Activated naive CD4-positive, alpha-beta T cell treated with anti-CD3 and anti-CD28 coated beads for 36 hours (primary cell): ENCODE measurements around the gene PSMG3. TPM values are rescaled to one million over a fixed set of nuclear protein-coding genes. Genes with fewer than 3 reads are reported as not detected.

ENCODE experiments used
- CTCF ChIA-PET: fragments of 350-600 bp; sonication (Branson Sonifier 250); formaldehyde crosslinking; loops from one replicate; lab custom pipeline; 2021; ENCODE audit warnings: antibody characterized with exemption; lab: Charles Lee
- DNase-seq: peaks from one replicate; pipeline ENCODE4 v3.0.0-alpha.2; 2020
- H3K27ac Mint-ChIP-seq: one replicate; pipeline ENCODE4 v1.8.0; 2021; ENCODE audit warnings: mild to moderate bottlenecking, mixed read lengths
- H3K27me3 Mint-ChIP-seq: one replicate; pipeline ENCODE4 v1.8.0; 2021; ENCODE audit warnings: low read depth, mixed read lengths
- H3K36me3 Mint-ChIP-seq: one replicate; pipeline ENCODE4 v1.8.0; 2021; ENCODE audit warnings: low read depth, mixed read lengths
- H3K4me1 Mint-ChIP-seq: one replicate; pipeline ENCODE4 v1.8.0; 2021; ENCODE audit warnings: low read depth, mixed read lengths
- H3K4me3 Mint-ChIP-seq: one replicate; pipeline ENCODE4 v1.8.0; 2021; ENCODE audit warnings: mild to moderate bottlenecking, moderate library complexity, mixed read lengths
- H3K9me3 Mint-ChIP-seq: one replicate; pipeline ENCODE4 v1.8.0; 2021; ENCODE audit warnings: mixed read lengths
- intact Hi-C: fragments of 100-400 bp; cut with micrococcal nuclease; formaldehyde crosslinking; loops from one replicate; pipeline ENCODE4 v1.15.1; 2023
- total RNA-seq, 2 experiments: library from RNA; stranded (reverse); gene quantifications; one replicate each; pipeline ENCODE4 v1.2.3, GENCODE V29; 2021

Gene PSMG3
- total RNA-seq, 2 experiments from 2014 or later, result 29.8 to 33.9 TPM

DNA sequence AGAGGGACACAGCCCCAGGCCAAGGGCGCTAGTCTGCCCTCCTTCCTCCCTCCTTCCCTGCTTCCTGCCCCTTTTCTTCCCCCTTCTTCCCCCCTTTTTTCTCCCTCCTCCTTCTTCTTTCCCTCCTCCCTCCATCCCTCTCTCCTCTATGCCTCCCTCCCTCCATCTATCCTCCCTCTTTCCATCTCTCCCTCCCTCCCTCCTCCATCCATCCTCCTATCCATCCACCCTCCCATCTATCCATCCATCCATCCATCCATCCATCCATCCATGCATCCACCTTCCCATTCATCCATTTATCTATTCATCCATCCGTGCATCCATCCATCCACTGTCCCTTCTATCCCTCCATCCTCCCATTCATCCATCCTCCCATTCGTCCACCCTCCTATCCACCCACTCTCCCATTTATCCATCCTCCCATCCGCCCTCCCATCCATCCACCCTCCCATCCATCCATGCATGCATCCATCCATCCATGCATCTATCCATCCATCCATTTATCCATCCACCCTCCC lies 24.1 kb upstream of the PSMG3 start:
- Mint-ChIP-seq H3K4me1 (peaks cover 19% of the 10 kb centered on the region), H3K27me3 (peaks cover 31% of the 10 kb centered on the region)
- intact Hi-C loops, result loop anchor here (10.0 kb wide), 1 partner anchor 391 kb away; no protein-coding TSS in a partner anchor

DNA sequence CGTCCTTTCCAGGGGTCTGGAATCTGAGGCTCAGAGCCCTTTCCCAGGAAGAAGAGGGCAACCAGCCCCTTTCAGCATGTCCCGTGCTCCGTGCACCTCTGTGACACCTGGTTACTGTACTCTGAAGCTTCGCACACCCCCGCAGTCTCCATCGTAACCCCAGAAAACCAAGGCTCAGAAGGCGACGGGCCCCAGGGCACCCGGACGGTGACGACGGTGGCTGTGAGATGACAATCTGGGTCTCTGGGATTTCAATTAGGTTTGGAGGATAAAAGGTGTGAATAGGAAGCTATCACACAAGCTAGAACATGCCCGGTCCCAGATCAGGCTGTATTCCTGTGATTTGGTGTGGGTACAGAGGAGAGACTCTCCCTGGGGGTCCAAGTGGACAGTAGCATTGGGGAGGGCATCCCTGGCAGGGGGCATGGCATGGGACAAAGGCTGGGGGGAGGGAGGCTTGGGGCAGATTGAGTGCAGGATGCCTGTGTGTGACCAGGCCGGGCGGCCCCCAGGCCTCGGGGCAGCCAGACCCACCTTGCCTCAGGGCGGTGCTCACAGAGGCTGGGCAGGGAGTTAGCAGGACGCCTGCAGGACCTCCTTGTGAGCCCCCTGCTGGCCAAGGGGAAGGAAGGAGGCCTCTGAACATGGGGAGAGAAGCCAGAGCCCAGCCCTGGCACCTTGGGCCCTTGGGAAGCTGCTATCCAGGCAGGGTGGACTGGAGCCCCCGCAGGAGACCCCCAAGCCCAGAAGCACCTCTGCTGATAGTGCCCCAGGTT lies 23.4 kb upstream of the PSMG3 start:
- no peak overlapping the region for H3K4me3 Mint-ChIP-seq
- CTCF ChIA-PET, result interaction anchor here (1.9 kb wide), 1 partner anchor 12 kb away, joined by 5 read pairs; no protein-coding TSS in a partner anchor
- peaks cover 7% of the 10 kb centered on the region for H3K9me3 Mint-ChIP-seq

More for the DNA sequence above, 24.1 kb upstream of the PSMG3 start:
- Mint-ChIP-seq H3K27ac (no peak overlapping the region), H3K9me3 (peaks cover 4% of the 10 kb centered on the region), H3K36me3 (no peaks in the 10 kb centered on the region), H3K4me3 (no peak overlapping the region)
- CTCF ChIA-PET, result no interaction called here
- no peak for DNase-seq

DNA sequence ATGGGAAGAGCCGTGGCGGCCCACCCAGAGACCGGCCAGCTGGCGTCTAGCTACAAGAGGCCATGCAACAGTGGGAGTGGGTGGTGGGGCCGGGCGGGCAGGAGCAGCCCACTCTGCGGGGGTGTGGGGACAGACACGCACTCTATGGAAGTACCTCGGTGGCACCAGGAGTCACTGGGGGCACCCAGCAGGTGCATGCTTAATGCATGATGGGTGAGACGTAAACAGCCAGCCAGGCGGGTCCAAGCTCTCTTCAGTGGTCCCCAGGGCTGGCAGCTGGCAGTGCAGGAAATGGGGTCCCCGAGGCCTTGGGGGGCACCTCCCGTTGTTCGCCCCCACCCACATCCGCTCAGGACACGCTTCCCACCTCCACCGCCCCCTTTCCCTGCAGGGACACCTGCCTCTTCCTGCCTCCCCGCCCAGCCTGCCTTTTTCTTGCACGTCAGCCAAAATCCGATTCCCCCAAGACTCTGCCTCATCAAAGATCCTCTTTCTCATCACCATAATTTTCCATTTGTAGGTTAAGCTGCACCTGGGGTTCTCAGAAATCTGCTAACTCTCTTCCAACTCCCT lies 22.6 kb upstream of the PSMG3 start:
- Mint-ChIP-seq H3K9me3 (peaks cover 10% of the 10 kb centered on the region), H3K27ac (peak overlapping the region; percentile 2), H3K36me3 (no peaks in the 10 kb centered on the region), H3K4me1 (peaks cover 19% of the 10 kb centered on the region), H3K27me3 (peaks cover 31% of the 10 kb centered on the region), H3K4me3 (peak overlapping the region; percentile 15)
- intact Hi-C loops, result loop anchor here (10.0 kb wide), 1 partner anchor 392 kb away; no protein-coding TSS in a partner anchor
- CTCF ChIA-PET, result interaction anchor here (1.9 kb wide), 1 partner anchor 11 kb away, joined by 5 read pairs; no protein-coding TSS in a partner anchor
- peak; percentile 37 for DNase-seq

More for the DNA sequence above, 23.4 kb upstream of the PSMG3 start:
- no peaks in the 10 kb centered on the region for H3K36me3 Mint-ChIP-seq
- peaks cover 19% of the 10 kb centered on the region for H3K4me1 Mint-ChIP-seq
- H3K27me3 Mint-ChIP-seq, result peaks cover 31% of the 10 kb centered on the region
- DNase-seq, result peak; percentile 18
- no peak overlapping the region for H3K27ac Mint-ChIP-seq
- intact Hi-C loops, result loop anchor here (10.0 kb wide), 1 partner anchor 392 kb away; no protein-coding TSS in a partner anchor

DNA sequence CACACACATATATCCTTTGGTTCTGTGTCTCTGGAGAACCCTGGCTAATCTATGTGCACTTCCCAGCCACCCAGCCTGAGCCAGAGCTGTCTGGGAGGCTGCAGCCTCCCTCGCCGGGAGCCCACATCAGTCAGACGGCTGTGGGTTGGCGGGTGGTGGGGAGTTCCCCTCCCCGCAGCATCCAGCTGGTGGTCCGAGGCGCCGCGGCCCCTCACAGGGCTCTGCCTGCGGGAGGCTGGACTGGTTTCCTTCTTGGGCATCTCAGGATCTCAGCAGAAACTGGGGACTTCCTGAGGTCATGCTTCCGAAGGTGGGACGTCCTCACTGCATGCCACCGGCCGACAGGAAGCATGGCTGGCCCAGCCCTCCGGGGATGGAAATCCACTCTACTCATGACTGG lies 22.0 kb upstream of the PSMG3 start:
- Mint-ChIP-seq H3K27ac (no peak overlapping the region), H3K4me1 (peaks cover 19% of the 10 kb centered on the region), H3K4me3 (no peak overlapping the region), H3K27me3 (peaks cover 31% of the 10 kb centered on the region), H3K9me3 (peaks cover 10% of the 10 kb centered on the region), H3K36me3 (no peaks in the 10 kb centered on the region)
- DNase-seq, result no peak
- CTCF ChIA-PET, result interaction anchor here (1.9 kb wide), 1 partner anchor 11 kb away, joined by 5 read pairs; no protein-coding TSS in a partner anchor
- intact Hi-C loops, result loop anchor here (10.0 kb wide), 1 partner anchor 393 kb away; no protein-coding TSS in a partner anchor

DNA sequence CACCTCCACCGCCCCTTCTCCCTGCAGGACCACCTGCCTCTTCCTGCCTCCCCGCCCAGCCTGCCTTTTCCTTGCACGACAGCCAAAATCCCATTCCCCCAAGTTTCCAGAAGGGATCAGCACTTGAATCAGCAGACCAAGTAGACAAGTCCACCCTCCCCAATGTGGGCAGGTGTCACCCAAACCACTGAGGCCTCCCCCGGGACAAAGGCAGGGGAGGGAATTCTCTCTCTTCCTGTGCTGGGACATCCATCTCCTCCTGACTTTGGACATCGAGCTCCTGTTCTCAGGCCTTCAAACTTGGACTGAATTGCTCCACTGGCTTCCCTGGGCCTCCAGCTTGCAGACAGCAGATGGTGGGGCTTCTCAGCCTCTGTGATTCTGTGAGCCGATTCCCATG lies 21.6 kb upstream of the PSMG3 start:
- peaks cover 10% of the 10 kb centered on the region for H3K9me3 Mint-ChIP-seq
- DNase-seq, result no peak
- H3K36me3 Mint-ChIP-seq, result no peaks in the 10 kb centered on the region
- CTCF ChIA-PET, result interaction anchor here (1.9 kb wide), 1 partner anchor 10 kb away, joined by 5 read pairs; no protein-coding TSS in a partner anchor
- H3K4me3 Mint-ChIP-seq, result no peak overlapping the region
- no peak overlapping the region for H3K27ac Mint-ChIP-seq
- peaks cover 31% of the 10 kb centered on the region for H3K27me3 Mint-ChIP-seq
- intact Hi-C loops, result loop anchor here (10.0 kb wide), 1 partner anchor 393 kb away; no protein-coding TSS in a partner anchor
- peaks cover 19% of the 10 kb centered on the region for H3K4me1 Mint-ChIP-seq

DNA sequence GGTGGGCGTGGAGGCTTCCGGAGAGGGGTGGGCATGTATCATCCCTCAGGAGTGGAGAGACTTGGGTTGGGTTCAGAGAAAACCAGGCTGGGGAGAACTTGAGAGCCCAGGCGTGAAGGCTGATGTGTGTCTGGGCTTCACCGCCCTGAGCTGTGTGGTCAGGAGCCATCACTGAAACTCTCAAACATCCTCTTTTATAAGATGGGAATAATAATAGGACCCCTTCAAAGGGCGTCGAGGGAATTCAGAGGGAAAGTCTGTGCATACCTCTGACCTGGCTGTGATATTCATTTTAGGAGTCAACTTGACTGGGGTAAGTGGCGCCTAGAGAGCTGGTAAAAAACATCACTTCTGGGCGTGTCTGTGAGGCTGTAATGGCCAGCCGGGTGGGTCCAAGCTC lies 21.1 kb upstream of the PSMG3 start:
- H3K27me3 Mint-ChIP-seq, result peaks cover 28% of the 10 kb centered on the region
- DNase-seq, result no peak
- CTCF ChIA-PET, result no interaction called here
- peaks cover 10% of the 10 kb centered on the region for H3K9me3 Mint-ChIP-seq
- no peaks in the 10 kb centered on the region for H3K36me3 Mint-ChIP-seq
- no peak overlapping the region for H3K4me3 Mint-ChIP-seq
- peaks cover 19% of the 10 kb centered on the region for H3K4me1 Mint-ChIP-seq
- intact Hi-C loops, result loop anchor here (10.0 kb wide), 1 partner anchor 394 kb away; no protein-coding TSS in a partner anchor
- H3K27ac Mint-ChIP-seq, result no peak overlapping the region

DNA sequence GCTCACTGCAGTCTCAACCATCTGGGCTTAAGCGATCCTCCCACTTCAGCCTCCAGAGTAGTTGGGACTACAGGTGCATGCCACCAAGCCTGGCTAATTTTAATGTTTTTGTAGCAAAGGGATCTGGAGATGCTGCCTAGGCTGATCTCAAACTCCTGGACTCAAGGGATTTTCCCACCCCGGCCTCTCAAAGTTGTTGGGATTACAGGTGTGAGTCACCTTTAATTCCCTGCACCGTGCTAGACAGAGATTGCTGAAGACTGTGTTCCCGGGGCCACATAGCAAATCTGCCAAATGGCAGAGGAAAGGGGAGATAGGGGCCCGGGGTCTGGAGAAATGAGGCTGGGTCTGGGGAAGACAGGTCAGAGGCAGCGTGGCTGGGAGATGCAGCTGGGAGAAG lies 20.6 kb upstream of the PSMG3 start:
- Mint-ChIP-seq H3K27ac (no peak overlapping the region), H3K4me3 (no peak overlapping the region), H3K9me3 (peaks cover 10% of the 10 kb centered on the region), H3K27me3 (peaks cover 27% of the 10 kb centered on the region), H3K36me3 (no peaks in the 10 kb centered on the region), H3K4me1 (peaks cover 19% of the 10 kb centered on the region)
- CTCF ChIA-PET, result interaction anchor here (1.0 kb wide), 1 partner anchor 11 kb away, joined by 4 read pairs; no protein-coding TSS in a partner anchor
- intact Hi-C loops, result loop anchor here (10.0 kb wide), 1 partner anchor 394 kb away; no protein-coding TSS in a partner anchor
- DNase-seq, result no peak

DNA sequence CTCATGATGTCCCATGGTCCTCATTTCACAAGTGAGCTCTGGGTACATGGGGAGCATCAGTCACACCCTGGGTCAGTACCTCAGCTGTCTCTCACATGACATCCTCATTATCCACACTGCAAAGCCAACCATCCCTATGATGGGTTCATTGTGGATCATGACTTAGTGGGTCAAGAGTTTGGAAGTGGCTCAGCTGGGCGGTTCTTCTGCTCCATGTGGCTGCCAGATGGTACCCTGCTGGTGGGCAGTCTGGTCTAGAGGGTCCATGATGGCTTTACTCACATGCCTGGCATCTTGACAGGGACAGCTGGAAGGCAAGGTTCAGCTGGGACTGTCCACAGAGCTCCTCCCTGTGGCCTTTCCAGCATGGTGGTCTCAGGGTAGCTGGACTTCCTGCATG lies 19.1 kb upstream of the PSMG3 start:
- Mint-ChIP-seq H3K27ac (no peak overlapping the region), H3K4me3 (no peak overlapping the region), H3K4me1 (peaks cover 19% of the 10 kb centered on the region), H3K36me3 (no peaks in the 10 kb centered on the region), H3K9me3 (peaks cover 10% of the 10 kb centered on the region), H3K27me3 (peaks cover 27% of the 10 kb centered on the region)
- CTCF ChIA-PET, result no interaction called here
- DNase-seq, result no peak
- intact Hi-C loops, result no loop called here

DNA sequence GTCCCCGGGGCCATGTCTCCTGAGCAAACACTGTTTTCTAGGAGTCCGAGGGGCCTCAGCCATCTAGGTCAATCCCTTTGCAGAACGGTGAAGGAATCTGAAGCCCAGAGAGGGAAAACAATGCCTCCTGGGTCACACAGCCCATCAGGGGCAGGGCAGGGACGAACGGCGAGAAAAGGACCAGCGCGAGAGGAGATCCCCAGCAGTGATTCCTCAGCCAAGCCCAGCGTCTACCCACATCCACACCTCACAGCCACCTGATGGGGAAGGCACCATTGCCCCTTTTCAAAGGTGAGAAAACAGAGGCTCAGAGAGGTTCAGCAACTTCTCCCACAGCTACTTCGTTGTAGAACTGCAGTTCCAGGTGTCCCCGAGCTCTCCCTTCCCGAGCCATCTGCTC lies 17.9 kb upstream of the PSMG3 start:
- peaks cover 19% of the 10 kb centered on the region for H3K27me3 Mint-ChIP-seq
- no peak overlapping the region for H3K27ac Mint-ChIP-seq
- no peaks in the 10 kb centered on the region for H3K36me3 Mint-ChIP-seq
- CTCF ChIA-PET, result no interaction called here
- DNase-seq, result no peak
- H3K4me1 Mint-ChIP-seq, result peaks cover 12% of the 10 kb centered on the region
- H3K4me3 Mint-ChIP-seq, result no peak overlapping the region
- intact Hi-C loops, result no loop called here
- peaks cover 10% of the 10 kb centered on the region for H3K9me3 Mint-ChIP-seq

DNA sequence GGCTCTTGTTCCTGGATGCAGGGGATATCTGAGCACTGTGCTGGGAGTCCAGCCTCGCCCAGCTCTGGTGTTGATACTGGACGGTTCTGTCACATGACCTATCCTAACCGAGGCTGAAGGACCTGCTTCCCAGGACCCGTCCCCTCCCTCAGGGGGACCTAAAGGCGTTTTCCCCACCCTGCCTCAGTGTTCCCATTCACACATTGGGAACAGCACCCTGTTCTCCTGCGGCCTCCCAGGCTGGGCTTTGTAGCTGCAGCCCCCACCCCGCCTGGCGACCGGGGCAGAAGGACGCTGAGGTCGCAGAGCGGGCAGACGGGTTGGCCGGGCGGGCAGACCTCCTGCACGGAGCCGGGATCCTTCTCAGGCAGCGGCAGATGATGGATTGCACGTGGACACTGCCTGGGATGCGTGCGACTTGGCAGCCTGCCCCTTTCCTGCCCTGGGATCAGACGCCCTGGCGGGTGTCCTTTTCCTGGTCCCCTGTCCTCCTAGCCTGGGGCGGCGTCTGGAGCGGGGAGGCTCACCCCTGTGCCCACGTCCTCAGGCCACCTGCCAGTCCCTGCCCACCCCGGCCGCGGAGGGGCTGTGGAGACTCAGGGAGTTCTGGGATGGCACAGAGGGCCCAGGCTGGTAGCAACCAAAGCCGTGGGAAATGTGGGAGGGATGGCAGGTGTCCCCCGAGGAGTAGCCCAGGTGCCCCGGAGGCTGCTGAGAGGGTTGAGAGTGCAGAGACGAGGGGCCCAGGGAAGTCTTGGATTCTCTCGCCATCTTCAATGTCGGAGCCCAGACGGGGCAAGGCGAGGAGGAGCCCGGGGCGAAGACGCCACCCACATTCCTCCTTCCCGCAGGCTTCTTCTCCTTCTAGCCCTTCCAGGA lies 17.2 kb upstream of the PSMG3 start:
- Mint-ChIP-seq H3K9me3 (peaks cover 10% of the 10 kb centered on the region), H3K4me3 (no peak overlapping the region), H3K36me3 (no peaks in the 10 kb centered on the region), H3K27ac (no peak overlapping the region), H3K4me1 (peaks cover 5% of the 10 kb centered on the region), H3K27me3 (peaks cover 14% of the 10 kb centered on the region)
- DNase-seq, result no peak
- intact Hi-C loops, result no loop called here
- CTCF ChIA-PET, result no interaction called here

DNA sequence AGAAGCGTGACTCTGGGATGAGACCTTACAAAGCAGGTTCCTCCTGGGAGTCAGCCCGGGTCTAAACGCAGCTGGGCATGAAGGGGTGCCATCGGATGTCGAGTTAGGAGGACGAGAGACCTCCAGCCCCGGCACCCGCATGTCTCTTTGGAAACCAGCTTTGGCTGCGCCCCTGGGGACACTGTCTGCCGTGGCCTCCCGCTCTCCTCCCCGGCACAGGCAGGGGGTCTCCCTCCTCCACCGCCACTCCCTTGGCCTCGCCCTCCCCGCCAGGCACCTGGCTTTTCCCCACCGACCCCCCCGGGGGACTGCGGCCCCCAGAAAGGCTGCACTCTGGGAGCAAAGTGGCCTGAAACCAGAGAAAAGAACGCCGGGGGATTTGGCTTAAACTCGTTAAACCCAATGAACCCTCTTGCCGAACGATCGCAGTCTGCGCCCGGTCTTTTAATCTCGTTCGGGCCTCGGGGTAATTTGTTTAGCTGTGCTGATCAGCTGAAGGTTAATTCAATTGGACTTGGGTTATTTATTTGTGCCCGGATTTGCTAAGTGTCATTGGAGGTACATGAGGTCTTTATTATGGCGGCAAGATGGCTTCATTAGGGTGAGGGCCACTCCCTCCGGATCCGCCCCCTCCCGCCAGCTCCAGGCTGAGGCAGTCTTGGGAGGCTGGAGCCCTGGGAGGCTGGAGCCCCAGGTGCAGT lies 16.4 kb upstream of the PSMG3 start:
- Mint-ChIP-seq H3K4me3 (no peak overlapping the region), H3K36me3 (no peaks in the 10 kb centered on the region), H3K27me3 (peaks cover 8% of the 10 kb centered on the region), H3K27ac (no peak overlapping the region), H3K4me1 (no peaks in the 10 kb centered on the region), H3K9me3 (peaks cover 10% of the 10 kb centered on the region)
- CTCF ChIA-PET, result no interaction called here
- DNase-seq, result no peak
- intact Hi-C loops, result no loop called here
